ENCODE data around the gene ISL2.

GRCh38 chr15:76347482-76348055, 11.0 kb downstream of the ISL2 start:
- TF ChIP-seq CTCF (IDR thresholded peaks at IDR 0.05) (no peak), FOSL2 (IDR thresholded peaks at IDR 0.05) (no peak), FOSL2 (CRISPR knock-in tag; IDR thresholded peaks at IDR 0.05) (no peak), POLR2A (IDR thresholded peaks at IDR 0.05; ENCODE audit: low read length) (no peak)
- TF ChIP-seq, protein P1, sequence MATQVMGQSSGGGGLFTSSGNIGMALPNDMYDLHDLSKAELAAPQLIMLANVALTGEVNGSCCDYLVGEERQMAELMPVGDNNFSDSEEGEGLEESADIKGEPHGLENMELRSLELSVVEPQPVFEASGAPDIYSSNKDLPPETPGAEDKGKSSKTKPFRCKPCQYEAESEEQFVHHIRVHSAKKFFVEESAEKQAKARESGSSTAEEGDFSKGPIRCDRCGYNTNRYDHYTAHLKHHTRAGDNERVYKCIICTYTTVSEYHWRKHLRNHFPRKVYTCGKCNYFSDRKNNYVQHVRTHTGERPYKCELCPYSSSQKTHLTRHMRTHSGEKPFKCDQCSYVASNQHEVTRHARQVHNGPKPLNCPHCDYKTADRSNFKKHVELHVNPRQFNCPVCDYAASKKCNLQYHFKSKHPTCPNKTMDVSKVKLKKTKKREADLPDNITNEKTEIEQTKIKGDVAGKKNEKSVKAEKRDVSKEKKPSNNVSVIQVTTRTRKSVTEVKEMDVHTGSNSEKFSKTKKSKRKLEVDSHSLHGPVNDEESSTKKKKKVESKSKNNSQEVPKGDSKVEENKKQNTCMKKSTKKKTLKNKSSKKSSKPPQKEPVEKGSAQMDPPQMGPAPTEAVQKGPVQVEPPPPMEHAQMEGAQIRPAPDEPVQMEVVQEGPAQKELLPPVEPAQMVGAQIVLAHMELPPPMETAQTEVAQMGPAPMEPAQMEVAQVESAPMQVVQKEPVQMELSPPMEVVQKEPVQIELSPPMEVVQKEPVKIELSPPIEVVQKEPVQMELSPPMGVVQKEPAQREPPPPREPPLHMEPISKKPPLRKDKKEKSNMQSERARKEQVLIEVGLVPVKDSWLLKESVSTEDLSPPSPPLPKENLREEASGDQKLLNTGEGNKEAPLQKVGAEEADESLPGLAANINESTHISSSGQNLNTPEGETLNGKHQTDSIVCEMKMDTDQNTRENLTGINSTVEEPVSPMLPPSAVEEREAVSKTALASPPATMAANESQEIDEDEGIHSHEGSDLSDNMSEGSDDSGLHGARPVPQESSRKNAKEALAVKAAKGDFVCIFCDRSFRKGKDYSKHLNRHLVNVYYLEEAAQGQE (IDR thresholded peaks at IDR 0.05) = no peak
